HG03095 (cell line): ENCODE measurements around the gene FGF9.

ENCODE experiments used
- ATAC-seq: cut with Tn5 transposase; IDR thresholded peaks from one replicate; pipeline ENCODE4 v1.9.1; 2021; ENCODE audit warnings: moderate library complexity; ENCODE audit not compliant: unreplicated experiment

FGF9 gene

GRCh38 chr13:21752501-21752900 is 81.6 kb downstream of the FGF9 start:
- no peak for ATAC-seq

GRCh38 chr13:21753117-21753729 is 82.3 kb downstream of the FGF9 start:
- no peak for ATAC-seq
